ENCODE results near the gene SLC7A10. TPM values are rescaled to one million over a fixed set of nuclear protein-coding genes. Genes with fewer than 3 reads are reported as not detected.
"Not testable (repeated sequence)": the region's sequence is repeated elsewhere in the genome, so short reads cannot be mapped to it uniquely, and the experiment has no call there.

Gene SLC7A10
- polyA plus RNA-seq, 6 donors from 2014 or later, result not detected

- H3K27me3 Mint-ChIP-seq, result peaks cover 0 to 7% (median 0%) of the 10 kb centered on the region in 3 donors
- ATAC-seq (ENCODE audit: low read depth in 2 of 2) (no peak), DNase-seq (no peak)
- H3K9me3 Mint-ChIP-seq, result no peaks in the 10 kb centered on the region
- no peak overlapping the region for H3K4me3 Mint-ChIP-seq
- no peaks in the 10 kb centered on the region for H3K36me3 Mint-ChIP-seq
- H3K4me1 Mint-ChIP-seq, result peaks cover 0 to 4% (median 0%) of the 10 kb centered on the region in 3 donors
- H3K27ac Mint-ChIP-seq, result no peak overlapping the region
These were observed 11.1 kb downstream of the SLC7A10 start for GRCh38 chr19:33214596-33214995.

DNA sequence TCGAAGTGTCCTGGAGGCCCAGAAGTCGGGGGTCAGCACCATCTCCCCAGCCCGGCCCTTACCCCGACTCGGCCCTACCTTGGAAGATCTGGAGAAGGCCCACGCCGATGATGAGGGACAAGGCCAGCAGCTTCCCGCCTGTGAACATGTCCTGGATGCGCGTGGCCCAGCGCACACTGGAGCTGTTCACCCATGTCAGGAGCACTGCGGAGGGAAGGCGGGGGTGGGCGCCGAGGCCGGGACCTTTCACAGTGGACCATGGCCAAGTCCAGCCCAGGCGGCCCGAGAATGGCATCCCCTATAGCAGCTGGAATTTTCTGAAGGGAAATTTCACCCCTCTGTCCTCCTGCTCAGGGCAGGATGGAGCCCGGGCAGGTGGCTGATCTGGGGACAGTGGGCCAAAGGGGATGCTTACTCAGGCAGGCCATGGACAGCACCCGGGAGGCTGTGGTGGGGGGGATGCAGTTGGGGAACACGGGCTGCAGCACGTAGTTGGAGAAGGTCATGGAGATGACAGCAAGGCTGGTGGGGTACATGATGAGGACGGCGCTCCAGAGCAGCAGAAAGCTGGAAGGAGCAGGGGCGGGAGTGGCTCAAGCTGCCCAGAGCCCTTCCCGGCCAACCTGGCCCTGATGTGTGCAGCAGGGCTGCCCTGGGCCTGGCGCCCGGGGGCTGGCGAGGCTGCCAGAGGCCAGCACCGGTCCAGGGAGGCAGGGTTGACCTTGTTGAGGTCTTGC lies 13.0 kb downstream of the SLC7A10 start:
- no peak for ATAC-seq (ENCODE audit: low read depth in 2 of 2)
- H3K36me3 Mint-ChIP-seq, result no peaks in the 10 kb centered on the region
- H3K9me3 Mint-ChIP-seq, result no peaks in the 10 kb centered on the region
- peaks cover 0 to 4% (median 0%) of the 10 kb centered on the region in 3 donors for H3K4me1 Mint-ChIP-seq
- H3K4me3 Mint-ChIP-seq, result no peak overlapping the region
- no peak for DNase-seq
- H3K27me3 Mint-ChIP-seq, result peaks cover 0 to 7% (median 0%) of the 10 kb centered on the region in 3 donors
- H3K27ac Mint-ChIP-seq, result no peak overlapping the region

DNA sequence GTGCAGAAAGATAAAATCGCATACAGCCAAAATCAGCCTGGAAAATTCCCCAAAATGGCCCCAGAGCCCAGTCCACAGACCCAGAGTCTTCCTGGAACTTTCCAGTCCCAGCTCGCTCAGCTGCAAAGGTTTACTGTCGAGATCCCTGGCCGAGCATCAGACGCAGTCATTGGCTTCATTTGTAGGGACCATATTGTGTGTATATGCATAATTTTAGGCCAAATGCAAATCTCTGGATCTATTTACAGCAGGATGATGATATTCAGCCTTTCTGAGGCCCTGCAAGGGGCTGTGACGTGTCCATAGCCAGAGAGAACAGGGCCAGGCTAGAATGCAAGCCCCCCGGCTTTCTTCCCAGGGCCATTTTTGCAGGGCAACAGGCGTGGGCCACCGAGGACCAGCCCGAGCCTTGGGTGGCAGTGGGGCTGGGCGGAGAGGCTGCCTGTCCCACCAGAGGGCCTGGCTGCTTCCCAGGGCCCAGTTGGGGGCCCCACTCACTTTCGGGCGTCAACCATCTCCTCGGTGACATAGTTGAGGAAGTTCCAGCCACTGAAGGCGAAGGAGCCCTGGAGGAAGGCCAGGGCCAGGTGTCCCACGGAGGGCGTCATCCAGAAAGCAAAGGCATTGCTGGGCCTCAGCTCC lies 13.7 kb downstream of the SLC7A10 start:
- Mint-ChIP-seq H3K4me3 (no peak overlapping the region), H3K27me3 (peaks cover 0 to 7% (median 0%) of the 10 kb centered on the region in 3 donors), H3K27ac (no peak overlapping the region), H3K4me1 (peaks cover 0 to 4% (median 0%) of the 10 kb centered on the region in 3 donors), H3K36me3 (no peaks in the 10 kb centered on the region), H3K9me3 (no peaks in the 10 kb centered on the region)
- ATAC-seq (ENCODE audit: low read depth in 2 of 2) (no peak), DNase-seq (no peak)

DNA sequence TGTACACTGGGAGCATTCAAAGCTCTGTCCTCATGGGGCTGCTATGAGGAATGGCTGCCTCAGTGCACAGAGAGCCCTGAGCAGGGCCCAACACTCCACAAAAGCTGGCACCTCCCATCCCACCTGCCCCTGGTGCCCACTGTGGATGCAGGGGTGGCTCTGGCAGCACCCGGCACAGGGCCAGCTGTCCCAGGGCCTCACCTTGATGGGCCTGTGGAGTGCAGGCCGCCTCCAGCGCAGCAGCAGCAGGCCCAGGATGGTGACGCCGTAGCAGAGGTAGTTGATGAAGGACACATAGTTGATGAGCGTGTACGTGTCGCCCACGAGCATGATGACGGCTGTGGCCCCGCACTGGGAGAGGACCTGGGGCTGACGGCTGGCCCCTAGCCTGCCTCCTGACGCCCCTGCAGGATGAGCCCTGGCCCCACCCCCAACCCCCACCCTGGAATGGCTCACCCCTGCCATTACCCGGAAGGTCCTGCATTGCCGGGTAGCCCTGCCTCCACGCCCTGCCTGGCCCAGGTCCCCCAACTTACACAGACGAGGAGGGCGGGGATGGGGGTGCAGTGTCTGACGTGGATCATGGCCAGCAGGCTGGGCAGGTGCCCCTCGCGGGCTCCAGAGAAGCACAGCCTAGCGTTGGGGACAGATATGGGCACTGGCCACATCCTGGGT lies 15.2 kb downstream of the SLC7A10 start:
- Mint-ChIP-seq H3K4me3 (no peak overlapping the region), H3K36me3 (no peaks in the 10 kb centered on the region), H3K27ac (no peak overlapping the region), H3K27me3 (no peaks in the 10 kb centered on the region), H3K9me3 (no peaks in the 10 kb centered on the region), H3K4me1 (no peaks in the 10 kb centered on the region)
- no peak for ATAC-seq (ENCODE audit: low read depth in 2 of 2)
- DNase-seq, result no peak

- H3K4me1 Mint-ChIP-seq; H3K4me3 Mint-ChIP-seq; ATAC-seq (ENCODE audit: low read depth in 2 of 2); DNase-seq; H3K36me3 Mint-ChIP-seq; H3K9me3 Mint-ChIP-seq; H3K27me3 Mint-ChIP-seq; H3K27ac Mint-ChIP-seq: not testable (repeated sequence)
These were observed 15.8 kb downstream of the SLC7A10 start for GRCh38 chr19:33209850-33210230.

DNA sequence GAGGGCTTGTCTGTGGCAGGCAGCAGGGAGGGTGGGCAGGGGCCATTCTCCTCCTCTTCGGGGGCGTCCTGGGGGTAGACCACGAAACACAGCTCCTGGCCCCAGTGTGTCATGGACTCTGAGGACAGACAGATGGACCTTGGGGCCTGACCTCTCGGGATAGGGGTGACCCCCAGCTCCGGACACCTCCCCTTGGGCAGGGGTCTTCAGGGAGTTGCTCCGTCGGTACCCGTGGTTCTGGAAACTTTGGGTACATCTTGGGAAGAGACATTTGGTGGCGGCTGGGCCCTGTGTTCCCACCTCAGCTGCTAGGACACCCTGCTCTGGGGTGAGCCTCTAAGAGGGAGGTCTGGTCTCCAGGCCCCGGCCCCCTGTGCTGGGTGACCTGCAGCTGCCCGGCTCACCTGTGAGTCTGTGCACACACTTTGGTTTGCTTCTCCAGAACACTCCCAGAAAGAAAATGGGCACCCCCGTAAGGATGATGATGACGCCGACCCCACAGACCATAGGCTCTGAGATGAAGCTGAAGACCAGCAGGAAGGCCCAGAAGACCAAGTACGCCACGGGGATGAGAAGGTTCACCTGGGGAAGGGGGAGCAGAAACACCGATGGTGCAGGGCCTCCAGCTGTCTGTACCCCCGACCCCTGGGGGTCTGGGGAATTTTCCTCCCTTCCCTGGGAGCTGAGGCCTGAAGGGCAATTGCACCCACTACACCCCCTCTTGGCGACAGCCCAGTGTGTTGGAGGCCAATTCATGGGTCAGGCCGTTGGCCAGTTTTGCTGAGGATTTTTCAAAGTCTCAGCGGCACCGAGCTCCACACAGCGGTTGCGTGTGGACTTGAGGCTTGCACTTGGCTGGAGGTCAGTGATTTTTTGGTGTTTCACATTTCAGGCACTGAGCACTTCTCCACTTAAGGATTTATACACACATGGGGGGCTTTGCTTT lies 16.5 kb downstream of the SLC7A10 start:
- Mint-ChIP-seq H3K4me3 (no peak overlapping the region), H3K27me3 (no peaks in the 10 kb centered on the region)
- no peak for ATAC-seq (ENCODE audit: low read depth in 2 of 2)

GRCh38 chr19:33208371-33208895 lies 17.2 kb downstream of the SLC7A10 start:
- H3K27ac Mint-ChIP-seq, result no peak overlapping the region
- H3K9me3 Mint-ChIP-seq, result no peaks in the 10 kb centered on the region

More for the DNA sequence above, 16.5 kb downstream of the SLC7A10 start:
- Mint-ChIP-seq H3K27ac (no peak overlapping the region), H3K9me3 (no peaks in the 10 kb centered on the region), H3K4me1 (no peaks in the 10 kb centered on the region), H3K36me3 (no peaks in the 10 kb centered on the region)
- no peak for DNase-seq

DNA sequence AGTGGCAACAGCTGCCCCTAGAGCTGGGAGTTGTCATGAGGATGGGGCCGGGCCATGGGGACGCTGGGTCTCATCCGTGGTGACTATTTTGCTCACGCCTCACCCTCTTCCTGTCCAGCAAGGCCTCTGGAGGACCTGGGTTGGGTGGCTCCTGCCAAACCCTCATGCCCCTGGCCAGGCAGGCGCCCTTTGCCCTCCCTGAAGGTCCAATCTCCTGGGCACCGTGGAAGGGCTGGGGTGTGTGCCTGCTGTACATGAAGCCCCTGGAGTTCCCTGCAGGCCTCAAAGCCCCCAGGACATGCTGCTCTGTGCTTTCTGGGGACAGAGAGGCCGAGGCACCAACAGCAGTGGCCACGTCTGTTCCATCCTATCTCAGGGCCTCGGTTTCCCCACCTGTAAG lies 17.7 kb downstream of the SLC7A10 start:
- DNase-seq (no peak), ATAC-seq (ENCODE audit: low read depth in 2 of 2) (no peak)
- H3K9me3 Mint-ChIP-seq, result no peaks in the 10 kb centered on the region
- H3K27me3 Mint-ChIP-seq, result no peaks in the 10 kb centered on the region
- no peak overlapping the region for H3K27ac Mint-ChIP-seq
- H3K4me3 Mint-ChIP-seq, result no peak overlapping the region
- no peaks in the 10 kb centered on the region for H3K4me1 Mint-ChIP-seq
- H3K36me3 Mint-ChIP-seq, result no peaks in the 10 kb centered on the region

More at GRCh38 chr19:33208371-33208895, 17.2 kb downstream of the SLC7A10 start:
- Mint-ChIP-seq H3K4me3 (no peak overlapping the region), H3K4me1 (no peaks in the 10 kb centered on the region), H3K36me3 (no peaks in the 10 kb centered on the region), H3K27me3 (no peaks in the 10 kb centered on the region)
- no peak for ATAC-seq (ENCODE audit: low read depth in 2 of 2)
- no peak for DNase-seq

DNA sequence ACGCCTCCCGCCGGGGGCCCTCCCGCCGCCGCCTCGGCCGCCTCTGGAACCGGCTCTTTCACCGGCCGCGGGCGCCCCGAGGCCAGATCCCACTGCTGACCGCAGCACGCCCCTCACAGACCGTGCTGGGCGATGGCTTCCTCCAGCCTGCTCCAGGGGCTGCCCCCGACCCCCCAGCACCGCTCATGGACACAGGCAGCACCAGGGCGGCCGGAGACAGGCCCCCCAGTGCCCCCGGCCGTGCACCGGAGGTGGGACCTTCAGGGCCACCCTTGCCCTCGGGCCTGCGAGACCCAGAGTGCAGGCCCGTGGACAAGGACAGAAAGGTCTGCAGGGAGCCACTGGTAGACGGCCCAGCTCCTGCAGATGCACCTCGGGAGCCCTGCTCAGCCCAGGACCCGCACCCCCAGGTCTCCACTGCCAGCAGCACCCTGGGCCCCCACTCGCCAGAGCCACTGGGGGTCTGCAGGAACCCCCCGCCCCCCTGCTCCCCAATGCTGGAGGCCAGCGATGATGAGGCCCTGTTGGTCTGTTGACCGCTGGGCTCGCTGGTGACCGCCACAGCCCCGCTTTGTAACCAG lies 18.5 kb downstream of the SLC7A10 start:
- DNase-seq (no peak), ATAC-seq (ENCODE audit: low read depth in 2 of 2) (no peak)
- H3K4me1 Mint-ChIP-seq, result no peaks in the 10 kb centered on the region
- H3K36me3 Mint-ChIP-seq, result no peaks in the 10 kb centered on the region
- no peaks in the 10 kb centered on the region for H3K27me3 Mint-ChIP-seq
- H3K9me3 Mint-ChIP-seq, result no peaks in the 10 kb centered on the region
- H3K4me3 Mint-ChIP-seq, result no peak overlapping the region
- H3K27ac Mint-ChIP-seq, result no peak overlapping the region

- Mint-ChIP-seq H3K27me3 (no peaks in the 10 kb centered on the region), H3K36me3 (no peaks in the 10 kb centered on the region), H3K27ac (peak overlapping the region in 1 of 6 donors; percentile 84), H3K4me3 (no peak overlapping the region), H3K9me3 (no peaks in the 10 kb centered on the region), H3K4me1 (no peaks in the 10 kb centered on the region)
- ATAC-seq (ENCODE audit: low read depth in 2 of 2), result no peak
- DNase-seq, result no peak
These were observed 19.2 kb downstream of the SLC7A10 start for GRCh38 chr19:33206261-33207039.

DNA sequence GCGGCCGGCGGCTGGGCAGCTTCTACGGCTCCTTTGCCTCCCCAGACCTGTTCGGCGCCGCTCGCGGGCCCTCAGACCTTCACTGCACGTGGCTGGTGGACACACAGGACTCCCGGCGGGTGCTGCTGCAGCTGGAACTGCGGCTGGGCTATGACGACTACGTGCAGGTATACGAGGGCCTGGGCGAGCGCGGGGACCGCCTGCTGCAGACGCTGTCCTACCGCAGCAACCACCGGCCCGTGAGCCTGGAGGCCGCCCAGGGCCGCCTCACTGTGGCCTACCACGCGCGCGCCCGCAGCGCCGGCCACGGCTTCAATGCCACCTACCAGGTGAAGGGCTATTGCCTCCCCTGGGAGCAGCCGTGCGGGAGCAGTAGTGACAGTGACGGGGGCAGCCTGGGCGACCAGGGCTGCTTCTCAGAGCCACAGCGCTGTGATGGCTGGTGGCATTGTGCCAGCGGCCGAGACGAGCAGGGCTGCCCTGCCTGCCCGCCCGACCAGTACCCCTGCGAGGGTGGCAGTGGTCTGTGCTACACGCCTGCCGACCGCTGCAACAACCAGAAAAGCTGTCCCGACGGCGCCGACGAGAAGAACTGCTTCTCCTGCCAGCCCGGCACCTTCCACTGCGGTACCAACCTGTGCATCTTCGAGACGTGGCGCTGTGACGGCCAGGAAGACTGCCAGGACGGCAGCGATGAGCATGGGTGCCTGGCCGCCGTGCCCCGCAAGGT lies 20.0 kb downstream of the SLC7A10 start:
- DNase-seq, result no peak
- no peaks in the 10 kb centered on the region for H3K9me3 Mint-ChIP-seq
- ATAC-seq (ENCODE audit: low read depth in 2 of 2), result no peak
- H3K27me3 Mint-ChIP-seq, result no peaks in the 10 kb centered on the region
- no peak overlapping the region for H3K4me3 Mint-ChIP-seq
- peak overlapping the region in 1 of 6 donors; percentile 84 for H3K27ac Mint-ChIP-seq
- H3K36me3 Mint-ChIP-seq, result no peaks in the 10 kb centered on the region
- H3K4me1 Mint-ChIP-seq, result no peaks in the 10 kb centered on the region

DNA sequence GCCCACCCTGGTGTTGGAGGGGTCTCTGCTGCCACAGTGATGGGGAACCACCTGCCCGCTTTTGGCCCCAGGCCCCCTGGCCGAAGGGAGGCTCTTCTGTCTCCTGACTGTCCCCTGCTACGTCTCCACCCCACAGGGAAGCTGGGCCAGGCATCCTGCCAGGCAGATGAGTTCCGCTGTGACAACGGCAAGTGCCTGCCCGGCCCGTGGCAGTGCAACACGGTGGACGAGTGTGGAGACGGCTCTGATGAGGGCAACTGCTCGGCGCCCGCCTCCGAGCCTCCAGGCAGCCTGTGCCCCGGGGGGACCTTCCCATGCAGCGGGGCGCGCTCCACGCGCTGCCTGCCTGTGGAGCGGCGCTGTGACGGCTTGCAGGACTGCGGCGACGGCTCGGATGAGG lies 20.5 kb downstream of the SLC7A10 start:
- no peaks in the 10 kb centered on the region for H3K27me3 Mint-ChIP-seq
- no peaks in the 10 kb centered on the region for H3K4me1 Mint-ChIP-seq
- no peak overlapping the region for H3K4me3 Mint-ChIP-seq
- no peaks in the 10 kb centered on the region for H3K36me3 Mint-ChIP-seq
- no peak overlapping the region for H3K27ac Mint-ChIP-seq
- no peak for DNase-seq
- ATAC-seq (ENCODE audit: low read depth in 2 of 2), result no peak
- H3K9me3 Mint-ChIP-seq, result no peaks in the 10 kb centered on the region
